HCT116 (cell line): ENCODE results near the gene LMNTD1. TPM values are rescaled to one million over a fixed set of nuclear protein-coding genes. Genes with fewer than 3 reads are reported as not detected.

Experiments
- ATAC-seq: fragments of 200-7000 bp; cut with Tn5 transposase; 2 replicates; pipeline ENCODE4 v1.9.1; 2020; ENCODE audit warnings: mild to moderate bottlenecking, moderate library complexity
- BruUV-seq: library from RNA; stranded (reverse); fragments of 400-500 nt; replicated peaks from 2 replicates; lab custom pipeline; 2021; lab: Mats Ljungman, UMichigan
- CTCF ChIA-PET: fragments of 300-600 bp; sonication (Branson Sonifier 250); formaldehyde crosslinking; loops from one replicate; lab custom pipeline; 2021; ENCODE audit warnings: antibody characterized with exemption; lab: Charles Lee
- POLR2A ChIA-PET: fragments of 300-600, 350-600 bp; sonication (Branson Sonifier 250); formaldehyde crosslinking; loops from one replicate; lab custom pipeline; 2021; ENCODE audit warnings: antibody characterized with exemption; lab: Charles Lee
- RAD21 ChIA-PET, 2 experiments: fragments of 300-600 bp; sonication (Branson Sonifier 250); formaldehyde crosslinking; loops; one replicate each; lab custom pipeline; 2023; ENCODE audit warnings: low total read pairs in 2 of 2; ENCODE audit not compliant: uncharacterized antibody in 2 of 2, unreplicated experiment in 2 of 2, low non-redundant PET in 1 of 2; lab: Charles Lee
- DNase-seq: peaks from one replicate; pipeline ENCODE4 v3.0.0-alpha.2; 2010; ENCODE audit warnings: low read depth, low spot score
- H2AFZ ChIP-seq: fragments of 200-600 bp; shearing (Covaris generic), sonication (generic); 2 replicates; pipeline ENCODE4 v1.6.1; 2017; ENCODE audit warnings: low read depth, mixed run types, mixed read lengths, antibody characterized with exemption, low read length; ENCODE audit not compliant: poor library complexity, severe bottlenecking
- H3K27ac ChIP-seq: 2 replicates; pipeline ENCODE4 v1.5.1; 2012; ENCODE audit warnings: low read depth, low read length
- H3K27me3 ChIP-seq: fragments of 200-600 bp; sonication (generic); 2 replicates; pipeline ENCODE4 v1.6.1; 2016; ENCODE audit warnings: mixed run types, low read length, mixed read lengths; ENCODE audit not compliant: insufficient read depth
- H3K36me3 ChIP-seq, 2 experiments: fragments of 200-500 bp in 1 of 2; fragments of 200-600 bp in 1 of 2; sonication (Bioruptor generic) in 1 of 2; sonication (generic) in 1 of 2; 2 replicates each; pipeline versions ENCODE4 v1.5.1 to v1.6.1; 2014 to 2016; ENCODE audit warnings: low read length in 2 of 2, inconsistent platforms in 1 of 2, mixed read lengths in 1 of 2, mixed run types in 1 of 2; ENCODE audit not compliant: insufficient read depth in 2 of 2, control insufficient read depth in 1 of 2
- H3K4me1 ChIP-seq, 2 experiments: fragments of 200-600 bp in 1 of 2; sonication (generic) in 1 of 2; 2 replicates each; pipeline versions ENCODE4 v1.5.1 to v1.6.1; 2012 to 2017; ENCODE audit warnings: low read length in 2 of 2, inconsistent platforms in 1 of 2, mild to moderate bottlenecking in 1 of 2, mixed read lengths in 1 of 2, mixed run types in 1 of 2, moderate library complexity in 1 of 2; ENCODE audit not compliant: insufficient read depth in 2 of 2, control insufficient read depth in 1 of 2
- H3K4me2 ChIP-seq: fragments of 200-600 bp; sonication (generic); 2 replicates; pipeline ENCODE4 v1.6.1; 2017; ENCODE audit warnings: mixed run types, low read length, mixed read lengths
- H3K4me3 ChIP-seq, 2 experiments: fragments of 200-600 bp in 1 of 2; sonication (generic) in 1 of 2; replicated peaks in 1 of 2; 2 replicates each; pipeline ENCODE4 v1.5.1; 2011 to 2016; ENCODE audit warnings: low read length in 2 of 2, control low read depth in 1 of 2, low read depth in 1 of 2, mild to moderate bottlenecking in 1 of 2, mixed read lengths in 1 of 2, mixed run types in 1 of 2
- H3K79me2 ChIP-seq: fragments of 200-600 bp; sonication (generic); 2 replicates; pipeline ENCODE4 v1.6.1; 2017; ENCODE audit warnings: mild to moderate bottlenecking, mixed run types, low read length, moderate library complexity, mixed read lengths; ENCODE audit not compliant: insufficient read depth
- H3K9ac ChIP-seq: fragments of 200-600 bp; sonication (generic); 2 replicates; pipeline ENCODE4 v1.6.1; 2016; ENCODE audit warnings: low read length, mixed read lengths
- H3K9me2 ChIP-seq: fragments of 200-600 bp; sonication (generic), shearing (Covaris generic); 2 replicates; pipeline ENCODE4 v1.6.1; 2017; ENCODE audit warnings: mixed run types, mild to moderate bottlenecking, moderate library complexity; ENCODE audit not compliant: insufficient read depth
- H3K9me3 ChIP-seq, 2 experiments: fragments of 200-500 bp in 1 of 2; fragments of 200-600 bp in 1 of 2; sonication (Bioruptor generic) in 1 of 2; sonication (generic) in 1 of 2; 2 replicates each; pipeline ENCODE4 v1.6.1; 2014 to 2017; ENCODE audit warnings: low read length in 2 of 2, mixed read lengths in 2 of 2, inconsistent platforms in 1 of 2, low read depth in 1 of 2, mild to moderate bottlenecking in 1 of 2, mixed run types in 1 of 2, moderate library complexity in 1 of 2; ENCODE audit not compliant: control insufficient read depth in 1 of 2, insufficient read depth in 1 of 2
- H4K20me1 ChIP-seq: fragments of 200-600 bp; sonication (generic), shearing (Covaris generic); 2 replicates; pipeline ENCODE4 v1.6.1; 2017; ENCODE audit warnings: mixed run types, mild to moderate bottlenecking, moderate library complexity; ENCODE audit not compliant: insufficient read depth
- ATF3 ChIP-seq: IDR thresholded peaks from 2 replicates; pipeline ENCODE4 v1.6.1; 2012
- CEBPB ChIP-seq: IDR thresholded peaks from 2 replicates; pipeline ENCODE4 v1.6.1; 2012; ENCODE audit warnings: low read depth
- CTCF ChIP-seq, 3 experiments: fragments of 200-600 bp in 1 of 3; sonication (generic) in 1 of 3; IDR thresholded peaks in 2 of 3; conservative IDR thresholded peaks in 1 of 3; 2 replicates each; pipeline ENCODE4 v1.5.1; 2012 to 2017; ENCODE audit warnings: low read depth in 2 of 3, low read length in 2 of 3, antibody characterized with exemption in 1 of 3, borderline replicate concordance in 1 of 3, control low read depth in 1 of 3, mild to moderate bottlenecking in 1 of 3, mixed read lengths in 1 of 3, mixed run types in 1 of 3, moderate library complexity in 1 of 3; ENCODE audit not compliant: insufficient read depth in 1 of 3
- EGR1 ChIP-seq: IDR thresholded peaks from 2 replicates; pipeline ENCODE4 v1.6.1; 2012; ENCODE audit warnings: low read depth
- EZH2phosphoT487 ChIP-seq: fragments of 200-600 bp; IDR thresholded peaks from 2 replicates; pipeline ENCODE4 v1.6.1; 2018; ENCODE audit warnings: antibody characterized with exemption, borderline replicate concordance
- FOSL1 ChIP-seq: IDR thresholded peaks from 2 replicates; pipeline ENCODE4 v1.6.1; 2012; ENCODE audit warnings: low read depth
- MAX ChIP-seq: IDR thresholded peaks from 2 replicates; pipeline ENCODE4 v1.6.1; 2012
- POLR2A ChIP-seq: IDR thresholded peaks from 2 replicates; pipeline ENCODE4 v1.7.0; 2011; ENCODE audit warnings: borderline replicate concordance; ENCODE audit not compliant: insufficient read depth, insufficient read length; ENCODE audit errors: extremely low read depth
- POLR2AphosphoS5 ChIP-seq: IDR thresholded peaks from 2 replicates; pipeline ENCODE4 v1.6.1; 2011; ENCODE audit warnings: mild to moderate bottlenecking, low read depth, low read length, moderate library complexity
- RAD21 ChIP-seq: IDR thresholded peaks from 2 replicates; pipeline ENCODE4 v1.6.1; 2012; ENCODE audit warnings: low read depth, mild to moderate bottlenecking
- SIN3A ChIP-seq: IDR thresholded peaks from 2 replicates; pipeline ENCODE4 v1.6.1; 2012; ENCODE audit warnings: low read depth
- SP1 ChIP-seq: IDR thresholded peaks from 2 replicates; pipeline ENCODE4 v1.6.1; 2012; ENCODE audit warnings: low read depth
- SRF ChIP-seq: IDR thresholded peaks from 2 replicates; pipeline ENCODE4 v1.6.1; 2012; ENCODE audit warnings: low read depth
- YY1 ChIP-seq: IDR thresholded peaks from 2 replicates; pipeline ENCODE4 v1.6.1; 2011; ENCODE audit warnings: low read length, low read depth, moderate library complexity, mild to moderate bottlenecking; ENCODE audit not compliant: insufficient replicate concordance; ENCODE audit errors: extremely low read depth
- ZFX ChIP-seq: fragments of 450-650 bp; IDR thresholded peaks from 2 replicates; pipeline ENCODE4 v1.6.1; 2017
- ZNF274 ChIP-seq: fragments of 200-500 bp; sonication (Bioruptor generic); IDR thresholded peaks from 2 replicates; pipeline ENCODE4 v1.6.1; 2014; ENCODE audit warnings: mild to moderate bottlenecking, low read depth, low read length, inconsistent platforms
- intact Hi-C: fragments of 100-400 bp; cut with micrococcal nuclease; formaldehyde crosslinking; loops from 2 replicates; pipeline ENCODE4 v1.10.0; 2022
- total RNA-seq: library from RNA; stranded (reverse); gene quantifications from one replicate; pipeline ENCODE4 v1.2.1, GENCODE V29; 2021; ENCODE audit not compliant: unreplicated experiment

The LMNTD1 gene
- total RNA-seq, 1 experiment from 2014 or later = not detected

- RAD21 ChIA-PET = no interaction called here
- Histone ChIP-seq H3K27me3 (no peaks in the 10 kb centered on the region), H3K36me3 (no peaks in the 10 kb centered on the region), H3K4me2 (no peak overlapping the region), H2AFZ (no peak overlapping the region), H3K79me2 (no peaks in the 10 kb centered on the region), H3K27ac (no peak overlapping the region), H3K4me3 (no peak overlapping the region), H3K9me3 (no peaks in the 10 kb centered on the region), H3K4me1 (no peaks in the 10 kb centered on the region), H4K20me1 (no peaks in the 10 kb centered on the region), H3K9ac (no peak overlapping the region), H3K9me2 (no peaks in the 10 kb centered on the region)
- peak; percentile 59; the same call in 1 of the 2 replicates for ATAC-seq
- BruUV-seq = no TSS peak
- POLR2A ChIA-PET = no interaction called here
- peak; percentile 10 for DNase-seq
- intact Hi-C loops = loop anchor here (10.0 kb wide), 1 partner anchor 431 kb away; no protein-coding TSS in a partner anchor
- CTCF ChIA-PET = no interaction called here
- peak; percentile 67 for TF ChIP-seq RAD21
- no peak for TF ChIP-seq ATF3
- peak; percentile 19 to 31 (median 24); a peak in 1 of 6 replicates for TF ChIP-seq CTCF (IDR thresholded peaks at IDR 0.05 in 2 of 3, conservative IDR thresholded peaks at IDR 0.05 in 1 of 3; ENCODE audit: borderline replicate concordance in 1 of 3, insufficient read depth in 1 of 3, low read depth in 2 of 3, low read length in 2 of 3)
These were observed 30.5 kb upstream of the LMNTD1 start for GRCh38 chr12:25583545-25583944.

GRCh38 chr12:25581067-25581466, 28.0 kb upstream of the LMNTD1 start:
- Histone ChIP-seq H3K36me3 (no peaks in the 10 kb centered on the region), H3K9ac (no peak overlapping the region), H4K20me1 (no peaks in the 10 kb centered on the region), H3K9me3 (no peaks in the 10 kb centered on the region), H3K27me3 (no peaks in the 10 kb centered on the region), H2AFZ (no peak overlapping the region), H3K27ac (no peak overlapping the region), H3K4me3 (no peak overlapping the region), H3K4me2 (no peak overlapping the region), H3K79me2 (no peaks in the 10 kb centered on the region), H3K4me1 (no peaks in the 10 kb centered on the region), H3K9me2 (no peaks in the 10 kb centered on the region)
- POLR2A ChIA-PET = no interaction called here
- no peak for TF ChIP-seq SIN3A
- TF ChIP-seq YY1 = no peak
- no peak for TF ChIP-seq CEBPB
- TF ChIP-seq POLR2A = no peak
- TF ChIP-seq RAD21 = no peak
- no peak for TF ChIP-seq EZH2phosphoT487
- no peak for TF ChIP-seq ATF3
- no peak for TF ChIP-seq ZNF274
- no peak for TF ChIP-seq POLR2AphosphoS5
- TF ChIP-seq SRF = no peak
- TF ChIP-seq SP1 = no peak
- TF ChIP-seq EGR1 = no peak
- TF ChIP-seq MAX = no peak
- no peak for TF ChIP-seq FOSL1
- TF ChIP-seq ZFX = no peak
- DNase-seq (no peak), ATAC-seq (no peak)
- RAD21 ChIA-PET = no interaction called here
- intact Hi-C loops = loop anchor here (10.0 kb wide), 1 partner anchor 434 kb away; no protein-coding TSS in a partner anchor
- no TSS peak for BruUV-seq
- CTCF ChIA-PET = no interaction called here
